Measurements from ENCODE around the gene MYH6.

MYH6 gene

GRCh38 chr14:23376482-23377197 lies 31.4 kb downstream of the MYH6 start, which contains the start of gene CMTM5:
CMTM5 (plus strand) TSS chr14:23377046; CDS start chr14:23377252, 206 bp downstream.
- DNase-seq (ENCODE audit: low read depth): no peak

- no peak for DNase-seq (ENCODE audit: low read depth)
Measured at GRCh38 chr14:23375527-23376251, 32.4 kb downstream of the MYH6 start.

- DNase-seq (ENCODE audit: low read depth): no peak
Measured at GRCh38 chr14:23373041-23373440, 35.0 kb downstream of the MYH6 start.

GRCh38 chr14:23372509-23372908 lies 35.6 kb downstream of the MYH6 start, which contains the start of gene IL25:
IL25 (plus strand) TSS chr14:23372809.
- DNase-seq (ENCODE audit: low read depth): no peak

GRCh38 chr14:23371865-23372264 lies 36.2 kb downstream of the MYH6 start:
- no peak for DNase-seq (ENCODE audit: low read depth)

DNA sequence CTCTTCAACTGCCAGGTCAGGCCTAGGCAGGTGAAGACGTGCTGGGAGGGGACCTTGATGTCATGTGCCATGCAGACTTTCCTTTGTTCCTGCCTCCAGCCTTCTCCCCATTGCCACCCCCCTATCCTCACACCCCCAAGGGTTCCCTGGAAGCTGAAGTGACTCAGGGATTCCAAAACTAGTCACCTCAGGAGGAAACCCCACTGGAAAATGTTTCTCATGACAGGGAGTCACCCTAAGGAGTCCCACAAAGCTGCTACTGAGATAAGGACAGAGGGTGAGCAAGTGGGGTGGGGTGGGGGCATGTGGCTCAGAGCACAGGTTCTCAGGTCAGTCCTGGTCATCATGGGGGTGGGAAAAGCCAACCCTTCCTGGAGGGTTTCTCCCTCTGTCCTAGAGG lies 37.9 kb downstream of the MYH6 start:
- DNase-seq (ENCODE audit: low read depth): no peak

- no peak for DNase-seq (ENCODE audit: low read depth)
Measured at GRCh38 chr14:23366426-23366921, 41.6 kb downstream of the MYH6 start.

DNA sequence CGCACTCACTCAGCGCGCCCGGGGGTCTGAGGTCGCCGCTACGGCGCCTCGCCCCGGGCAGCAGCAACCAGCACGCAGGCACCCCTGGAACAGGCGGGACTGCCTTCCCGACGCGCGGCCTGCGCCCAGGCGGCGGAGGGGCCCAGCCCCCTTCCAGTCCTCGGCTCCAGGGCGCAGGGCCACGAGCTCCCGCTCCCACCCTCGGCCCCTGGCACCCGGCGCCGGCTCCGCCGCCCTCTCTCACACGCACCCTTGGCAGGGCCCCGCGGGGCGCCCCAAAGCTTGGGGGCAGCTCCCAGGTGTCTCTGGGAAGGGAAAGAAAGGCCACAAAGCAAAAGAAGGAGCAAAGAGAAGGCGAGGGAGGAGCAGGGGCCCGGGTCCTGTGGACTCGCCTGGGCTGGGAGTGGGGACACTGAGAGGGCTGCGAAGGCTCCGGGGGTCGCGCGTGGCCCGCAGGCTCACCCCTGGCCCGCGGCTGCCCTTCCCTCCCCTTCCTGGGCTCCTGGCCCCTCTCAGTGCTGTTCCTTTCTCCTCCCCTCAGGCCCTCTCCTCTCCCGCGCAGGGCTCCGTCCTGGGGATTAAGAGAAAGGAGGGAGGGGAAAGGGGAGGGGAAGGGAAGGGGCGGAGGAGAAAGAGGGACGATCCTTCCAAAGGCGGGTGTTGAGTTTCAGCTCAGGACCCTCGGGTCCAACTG lies 42.2 kb downstream of the MYH6 start:
- no peak for DNase-seq (ENCODE audit: low read depth)

DNA sequence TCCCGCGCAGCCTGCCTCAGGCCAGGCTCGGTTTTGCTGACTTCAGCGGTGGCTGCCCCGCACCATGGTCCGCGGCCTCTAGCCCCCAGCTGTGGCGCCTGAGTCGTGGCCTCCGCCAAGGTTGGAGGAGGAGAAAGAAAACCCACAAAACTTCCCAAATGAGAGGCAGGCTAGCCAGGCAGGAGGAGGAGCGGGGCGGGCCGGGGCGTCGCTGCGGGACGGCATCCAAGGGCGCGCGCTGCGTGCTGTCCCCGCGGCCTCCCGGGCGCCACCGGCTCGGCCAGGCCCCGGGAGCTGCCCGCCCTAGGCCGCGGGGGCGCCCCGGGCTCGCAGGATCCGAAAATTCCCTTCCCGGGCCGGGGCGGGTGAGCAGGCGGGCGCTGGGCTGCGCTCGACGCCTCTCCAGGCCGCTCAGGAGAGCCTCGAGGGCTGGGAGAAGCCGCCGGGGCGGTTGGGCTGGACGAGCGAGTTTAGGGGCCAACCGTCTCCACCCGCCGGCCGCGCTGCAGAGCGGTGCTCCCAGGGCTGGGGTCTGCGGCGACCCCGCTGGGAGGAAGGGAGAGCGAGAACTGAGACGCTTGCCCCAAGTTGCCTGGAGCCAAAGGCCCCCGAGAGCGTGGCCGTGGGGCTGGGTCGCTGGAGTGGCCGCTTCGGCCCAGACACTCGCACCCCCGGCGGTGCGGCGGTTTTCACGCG lies 42.9 kb downstream of the MYH6 start, which contains the start of gene EFS:
EFS (minus strand) TSS at position 137 of the 696 bp plus-strand sequence. CDS start 147 bp downstream, outside the sequence.
- no peak for DNase-seq (ENCODE audit: low read depth)

DNA sequence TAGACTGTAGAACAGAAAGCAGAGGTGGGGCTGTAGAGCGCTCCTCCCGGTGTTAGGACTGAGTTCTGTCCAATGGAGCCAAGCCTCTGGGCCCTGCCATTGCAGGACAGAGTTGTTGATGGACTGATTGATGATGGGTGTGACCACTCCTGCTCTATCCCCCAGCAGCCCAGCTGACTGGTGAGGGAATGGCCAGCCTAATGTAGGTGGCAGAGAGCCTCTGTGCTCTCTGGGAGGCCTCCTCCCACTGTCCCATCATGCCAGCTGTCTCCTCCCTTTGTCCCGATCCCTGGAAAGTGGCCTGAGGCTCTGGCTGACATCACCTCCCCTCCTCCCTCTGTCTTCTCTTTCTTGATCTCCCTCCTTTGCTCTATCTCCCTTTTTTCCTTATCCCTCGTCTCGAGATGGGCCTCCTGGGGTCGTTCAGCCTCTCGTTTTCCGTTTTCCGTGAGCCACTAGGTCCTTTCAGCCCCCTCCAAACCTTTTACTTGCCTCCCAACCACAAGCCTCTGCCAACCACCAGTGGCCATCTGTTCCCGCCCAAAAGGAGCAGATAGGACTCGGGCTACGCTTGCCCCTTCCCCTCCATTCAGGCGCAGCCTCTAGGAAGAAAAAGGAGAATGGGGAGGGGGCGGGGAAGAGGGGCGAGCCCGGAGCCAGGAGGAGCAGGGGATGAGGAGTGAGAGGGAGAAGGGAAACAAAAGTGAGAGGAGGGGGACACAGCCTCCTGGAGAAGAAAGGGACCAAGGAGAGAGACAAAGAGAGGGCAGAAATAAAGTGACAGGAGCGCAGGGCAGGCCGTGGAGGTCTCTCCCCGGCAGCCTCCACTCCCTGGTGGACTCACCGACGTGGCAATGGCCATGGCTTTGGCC lies 43.7 kb downstream of the MYH6 start:
- no peak for DNase-seq (ENCODE audit: low read depth)

- DNase-seq (ENCODE audit: low read depth): no peak
Measured at GRCh38 chr14:23362200-23362599, 45.9 kb downstream of the MYH6 start.

GRCh38 chr14:23361763-23362162 lies 46.3 kb downstream of the MYH6 start:
- DNase-seq (ENCODE audit: low read depth): no peak

DNA sequence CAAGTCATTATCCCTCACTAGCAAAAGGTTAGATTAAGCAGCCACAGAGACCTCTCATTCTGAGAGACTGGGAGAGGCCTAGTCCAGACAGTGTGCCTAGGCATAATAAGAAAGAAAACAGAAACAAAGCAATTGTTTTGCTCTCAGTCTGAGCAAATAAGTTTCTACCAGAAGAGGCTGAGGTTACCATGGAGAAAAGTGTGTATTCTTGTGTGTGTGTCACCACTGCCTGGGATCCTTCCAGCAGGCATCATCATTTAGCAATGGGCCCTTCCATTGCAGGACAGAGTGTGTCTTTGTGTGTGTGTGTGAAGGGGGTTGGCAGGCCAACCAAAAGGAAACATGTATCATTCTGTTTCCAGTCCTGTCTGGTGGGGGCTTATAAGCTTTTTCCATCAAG lies 46.8 kb downstream of the MYH6 start:
- no peak for DNase-seq (ENCODE audit: low read depth)

GRCh38 chr14:23360496-23360895 lies 47.6 kb downstream of the MYH6 start:
- DNase-seq (ENCODE audit: low read depth): no peak

DNA sequence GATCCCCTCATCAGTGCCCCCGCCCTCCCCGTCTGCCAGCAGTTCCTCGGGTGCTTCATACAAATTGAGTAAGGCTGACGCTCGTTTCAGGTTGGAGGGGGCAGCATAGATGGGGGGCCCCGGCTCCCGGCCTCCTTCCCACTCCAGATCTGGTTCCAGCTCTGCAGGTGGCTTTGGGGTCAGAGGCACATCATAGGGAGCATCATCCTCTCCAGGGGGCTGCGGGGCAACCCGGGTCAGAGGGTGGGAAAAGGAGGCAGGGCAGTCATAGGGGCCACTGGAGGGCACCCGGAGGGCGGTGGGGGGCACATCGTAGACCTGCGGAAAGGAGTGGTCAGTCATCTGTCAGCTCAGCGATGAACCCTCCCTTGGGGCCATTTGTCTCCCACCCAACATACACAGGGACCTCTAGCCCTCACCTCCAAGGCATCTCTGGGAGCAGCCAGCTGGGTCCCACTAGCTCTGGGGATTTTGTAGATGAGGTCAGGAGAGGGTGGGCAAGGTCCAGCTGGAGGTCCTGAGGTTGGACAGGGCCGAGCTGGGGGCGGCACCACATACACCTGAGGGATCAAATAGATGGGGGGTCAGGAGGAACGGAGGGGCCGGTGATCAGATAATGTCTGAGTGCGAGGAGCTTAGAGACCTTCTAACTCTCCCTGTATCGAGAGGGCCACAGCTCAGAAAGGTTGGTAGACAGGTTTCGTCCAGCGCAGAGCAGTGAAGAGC lies 48.2 kb downstream of the MYH6 start:
- DNase-seq (ENCODE audit: low read depth): no peak

- DNase-seq (ENCODE audit: low read depth): no peak
Measured at GRCh38 chr14:23359167-23359626, 48.9 kb downstream of the MYH6 start.

DNA sequence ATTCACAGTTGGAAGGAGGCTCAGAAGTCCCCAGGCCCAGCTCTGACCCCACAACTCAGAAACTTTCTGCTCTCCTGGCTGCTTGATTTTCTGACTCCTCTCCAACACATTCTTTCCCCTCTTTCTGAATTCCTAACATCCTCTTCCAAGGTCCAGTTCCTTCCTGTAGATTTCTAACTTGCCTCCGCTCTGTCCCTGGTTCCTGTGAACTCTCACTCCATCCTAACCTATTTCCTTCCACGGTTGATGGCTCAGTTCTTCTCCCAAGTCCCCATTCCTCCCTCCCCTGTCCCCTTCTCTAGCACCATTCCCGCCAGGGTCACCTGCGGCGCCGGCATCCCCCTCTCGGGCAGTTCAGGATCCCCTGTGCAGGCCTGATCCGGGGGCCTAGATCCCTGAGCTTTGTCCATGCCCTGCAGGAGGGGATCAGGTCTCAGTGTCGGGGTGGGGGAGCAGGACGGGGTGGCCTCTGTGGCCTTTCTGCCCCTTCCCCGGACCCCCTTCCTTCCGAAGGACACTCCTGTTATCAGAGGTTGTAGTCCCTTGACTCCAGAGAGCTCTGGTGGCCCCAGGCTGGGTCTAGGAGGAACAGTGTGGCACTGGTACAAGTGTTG lies 49.4 kb downstream of the MYH6 start:
- no peak for DNase-seq (ENCODE audit: low read depth)

DNA sequence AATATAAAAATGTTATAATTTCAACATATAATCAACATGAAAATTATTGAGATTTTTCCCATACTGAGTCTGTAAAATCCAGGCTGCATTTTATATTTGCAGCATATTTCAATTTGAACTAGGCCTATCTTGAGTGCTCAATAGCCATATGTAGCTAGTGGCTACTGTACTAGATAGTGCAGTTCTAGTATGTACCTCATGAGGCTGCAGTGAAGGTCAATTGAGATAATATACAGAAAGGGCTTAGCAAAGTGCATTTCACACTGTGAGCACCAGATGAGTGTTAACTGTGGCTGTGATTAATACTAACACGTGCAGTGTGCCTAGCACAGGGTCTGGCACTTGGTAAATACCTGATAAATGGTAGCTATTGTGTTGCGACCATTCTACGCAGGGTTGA lies 50.0 kb downstream of the MYH6 start:
- no peak for DNase-seq (ENCODE audit: low read depth)

DNA sequence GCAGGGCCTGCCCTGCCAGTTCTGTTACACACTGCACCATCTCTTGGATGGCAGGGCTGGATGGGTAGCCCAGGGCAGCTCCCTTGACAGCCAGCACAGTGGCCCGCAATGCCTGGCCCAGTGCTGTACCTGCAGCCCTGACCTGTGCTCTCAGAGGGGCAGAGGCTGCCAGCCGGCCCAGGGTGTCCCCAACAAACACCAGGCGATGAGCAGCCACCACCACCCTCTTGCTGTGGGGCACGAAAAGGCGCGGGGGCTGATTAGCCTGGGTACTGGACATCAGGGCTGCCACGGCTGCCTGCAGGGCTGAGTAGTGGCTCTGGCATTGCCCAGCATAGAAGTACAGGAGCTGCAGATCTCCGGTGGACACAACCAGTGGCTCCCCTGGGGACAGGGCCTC lies 50.8 kb downstream of the MYH6 start:
- DNase-seq (ENCODE audit: low read depth): no peak

GRCh38 chr14:23356662-23357061 lies 51.4 kb downstream of the MYH6 start:
- DNase-seq (ENCODE audit: low read depth): no peak

Data from activated T-helper 9 cell treated with anti-CD3 and anti-CD28 coated beads, Interleukin-2, amount 50 U/mL, for 16 hours (primary cell).